HEK293 (cell line): ENCODE results near the gene NCOA3.

Experiments used
- CTCF ChIA-PET: fragments of 350-600 bp; formaldehyde crosslinking; extraction: SDS; loops from one replicate; lab custom pipeline; 2021; ENCODE audit warnings: antibody characterized with exemption; lab: Yijun Ruan, JAX
- POLR2A ChIA-PET: fragments of 300-600 bp; formaldehyde crosslinking; extraction: SDS; loops from one replicate; lab custom pipeline; 2020; ENCODE audit warnings: antibody characterized with exemption, inconsistent platforms; lab: Yijun Ruan, JAX
- H3K27ac ChIP-seq: fragments of 200-500 bp; sonication (Bioruptor generic); 2 replicates; pipeline ENCODE4 v1.5.1; 2014; ENCODE audit warnings: low read depth, low read length, control low read depth, inconsistent platforms; ENCODE audit errors: extremely low read depth
- H3K36me3 ChIP-seq, 2 experiments: fragments of 200-500 bp in 1 of 2; sonication (Bioruptor generic) in 1 of 2; 1 replicate in 1 of 2; 2 replicates in 1 of 2; pipeline ENCODE4 v1.5.1; 2014 to 2017; ENCODE audit warnings: inconsistent platforms in 2 of 2, low read length in 2 of 2; ENCODE audit not compliant: control insufficient read depth in 2 of 2, insufficient read depth in 1 of 2
- H3K4me1 ChIP-seq: fragments of 200-500 bp; sonication (Bioruptor generic); 2 replicates; pipeline ENCODE4 v1.5.1; 2014; ENCODE audit warnings: mild to moderate bottlenecking, low read length, inconsistent platforms; ENCODE audit not compliant: control insufficient read depth, insufficient read depth
- H3K4me3 ChIP-seq: 2 replicates; pipeline ENCODE4 v1.5.1; 2011; ENCODE audit warnings: low read depth, mild to moderate bottlenecking, control low read depth, low read length, moderate library complexity
- H3K9me3 ChIP-seq: fragments of 200-500 bp; sonication (Bioruptor generic); 2 replicates; pipeline ENCODE4 v1.5.1; 2014; ENCODE audit warnings: low read depth, low read length, inconsistent platforms; ENCODE audit not compliant: control insufficient read depth, insufficient read depth
- CTCF ChIP-seq: fragments of 450-650 bp; formaldehyde crosslinking; IDR thresholded peaks from 2 replicates; pipeline ENCODE4 v1.5.1; 2016; ENCODE audit warnings: missing biosample characterization, missing genetic modification characterization
- GLIS1 ChIP-seq: fragments of 450-650 bp; formaldehyde crosslinking; IDR thresholded peaks from 2 replicates; pipeline ENCODE4 v1.5.1; 2016; ENCODE audit warnings: missing biosample characterization, missing genetic modification characterization
- KLF1 ChIP-seq: fragments of 450-650 bp; formaldehyde crosslinking; IDR thresholded peaks from 2 replicates; pipeline ENCODE4 v1.5.1; 2016; ENCODE audit warnings: missing biosample characterization, missing genetic modification characterization
- MZF1 ChIP-seq: fragments of 450-650 bp; formaldehyde crosslinking; IDR thresholded peaks from 2 replicates; pipeline ENCODE4 v1.5.1; 2017; ENCODE audit warnings: missing biosample characterization, missing genetic modification characterization, borderline replicate concordance
- OVOL3 ChIP-seq: fragments of 450-650 bp; formaldehyde crosslinking; IDR thresholded peaks from 2 replicates; pipeline ENCODE4 v1.5.1; 2016; ENCODE audit warnings: missing biosample characterization, missing genetic modification characterization
- WT1 ChIP-seq: fragments of 450-650 bp; formaldehyde crosslinking; IDR thresholded peaks from 2 replicates; pipeline ENCODE4 v1.5.1; 2016; ENCODE audit warnings: missing biosample characterization, missing genetic modification characterization
- ZBTB6 ChIP-seq: fragments of 450-650 bp; formaldehyde crosslinking; IDR thresholded peaks from 2 replicates; pipeline ENCODE4 v1.5.1; 2017; ENCODE audit warnings: missing biosample characterization, missing genetic modification characterization
- ZEB2 ChIP-seq: fragments of 450-650 bp; formaldehyde crosslinking; IDR thresholded peaks from 2 replicates; pipeline ENCODE4 v1.5.1; 2016; ENCODE audit warnings: missing biosample characterization, missing genetic modification characterization
- ZIC2 ChIP-seq: fragments of 450-650 bp; formaldehyde crosslinking; IDR thresholded peaks from 2 replicates; pipeline ENCODE4 v1.5.1; 2016; ENCODE audit warnings: missing biosample characterization, missing genetic modification characterization
- ZNF140 ChIP-seq: fragments of 450-650 bp; formaldehyde crosslinking; IDR thresholded peaks from 2 replicates; pipeline ENCODE4 v1.5.1; 2016; ENCODE audit warnings: missing biosample characterization, missing genetic modification characterization
- ZNF2 ChIP-seq: fragments of 450-650 bp; formaldehyde crosslinking; IDR thresholded peaks from 2 replicates; pipeline ENCODE4 v1.5.1; 2016; ENCODE audit warnings: missing biosample characterization, missing genetic modification characterization
- ZNF274 ChIP-seq, 2 experiments: fragments of 200-500 bp in 1 of 2; fragments of 450-650 bp in 1 of 2; sonication (Bioruptor generic) in 1 of 2; formaldehyde crosslinking in 1 of 2; IDR thresholded peaks; 2 replicates each; pipeline versions ENCODE4 v1.5.1 to v1.6.1; 2014 to 2016; ENCODE audit warnings: borderline replicate concordance in 1 of 2, inconsistent platforms in 1 of 2, low read length in 1 of 2, missing biosample characterization in 1 of 2, missing genetic modification characterization in 1 of 2
- ZNF292 ChIP-seq: fragments of 450-650 bp; formaldehyde crosslinking; IDR thresholded peaks from 2 replicates; pipeline ENCODE4 v1.5.1; 2016; ENCODE audit warnings: low read depth, missing biosample characterization, missing genetic modification characterization, borderline replicate concordance
- ZNF341 ChIP-seq: fragments of 450-650 bp; formaldehyde crosslinking; IDR thresholded peaks from 2 replicates; pipeline ENCODE4; 2016; ENCODE audit warnings: low read depth, missing biosample characterization, missing genetic modification characterization
- ZNF37A ChIP-seq: fragments of 450-650 bp; IDR thresholded peaks from 2 replicates; pipeline ENCODE4 v1.5.1; 2018; ENCODE audit warnings: missing biosample characterization, missing genetic modification characterization
- ZNF488 ChIP-seq: fragments of 450-650 bp; formaldehyde crosslinking; IDR thresholded peaks from 2 replicates; pipeline ENCODE4 v1.5.1; 2016; ENCODE audit warnings: missing biosample characterization, missing genetic modification characterization
- ZNF521 ChIP-seq: fragments of 450-650 bp; formaldehyde crosslinking; IDR thresholded peaks from 2 replicates; pipeline ENCODE4 v1.5.1; 2017; ENCODE audit warnings: missing biosample characterization, mild to moderate bottlenecking, missing genetic modification characterization
- ZNF624 ChIP-seq: fragments of 450-650 bp; formaldehyde crosslinking; IDR thresholded peaks from 2 replicates; pipeline ENCODE4 v1.5.1; 2017; ENCODE audit warnings: missing biosample characterization, missing genetic modification characterization
- ZNF658 ChIP-seq: fragments of 450-650 bp; formaldehyde crosslinking; IDR thresholded peaks from 2 replicates; pipeline ENCODE4; 2016; ENCODE audit warnings: missing biosample characterization, missing genetic modification characterization
- ZSCAN18 ChIP-seq: fragments of 450-650 bp; formaldehyde crosslinking; IDR thresholded peaks from 2 replicates; pipeline ENCODE4 v1.5.1; 2016; ENCODE audit warnings: missing biosample characterization, missing genetic modification characterization
- ZSCAN30 ChIP-seq: fragments of 450-650 bp; IDR thresholded peaks from 2 replicates; pipeline ENCODE4 v1.5.1; 2018; ENCODE audit warnings: missing biosample characterization, mild to moderate bottlenecking, missing genetic modification characterization, moderate library complexity
- TF ChIP-seq, protein P1 (sequence below): fragments of 450-650 bp; formaldehyde crosslinking; IDR thresholded peaks from 2 replicates; pipeline ENCODE4 v1.5.1; 2016; ENCODE audit warnings: missing biosample characterization, missing genetic modification characterization

Gene NCOA3

GRCh38 chr20:47661714-47662113 is 160.0 kb downstream of the NCOA3 start:
- TF ChIP-seq ZNF658 (tag by site-specific recombination) (no peak), ZIC2 (tag by site-specific recombination) (no peak), ZNF624 (tag by site-specific recombination) (no peak), ZNF274 (IDR thresholded peaks at IDR 0.05; ENCODE audit: low read length) (no peak), ZNF274 (tag by site-specific recombination; IDR thresholded peaks at IDR 0.05; ENCODE audit: borderline replicate concordance) (no peak), OVOL3 (tag by site-specific recombination) (no peak), ZEB2 (tag by site-specific recombination) (no peak), ZSCAN18 (tag by site-specific recombination) (no peak), ZNF521 (tag by site-specific recombination) (no peak)
- TF ChIP-seq, protein P1, sequence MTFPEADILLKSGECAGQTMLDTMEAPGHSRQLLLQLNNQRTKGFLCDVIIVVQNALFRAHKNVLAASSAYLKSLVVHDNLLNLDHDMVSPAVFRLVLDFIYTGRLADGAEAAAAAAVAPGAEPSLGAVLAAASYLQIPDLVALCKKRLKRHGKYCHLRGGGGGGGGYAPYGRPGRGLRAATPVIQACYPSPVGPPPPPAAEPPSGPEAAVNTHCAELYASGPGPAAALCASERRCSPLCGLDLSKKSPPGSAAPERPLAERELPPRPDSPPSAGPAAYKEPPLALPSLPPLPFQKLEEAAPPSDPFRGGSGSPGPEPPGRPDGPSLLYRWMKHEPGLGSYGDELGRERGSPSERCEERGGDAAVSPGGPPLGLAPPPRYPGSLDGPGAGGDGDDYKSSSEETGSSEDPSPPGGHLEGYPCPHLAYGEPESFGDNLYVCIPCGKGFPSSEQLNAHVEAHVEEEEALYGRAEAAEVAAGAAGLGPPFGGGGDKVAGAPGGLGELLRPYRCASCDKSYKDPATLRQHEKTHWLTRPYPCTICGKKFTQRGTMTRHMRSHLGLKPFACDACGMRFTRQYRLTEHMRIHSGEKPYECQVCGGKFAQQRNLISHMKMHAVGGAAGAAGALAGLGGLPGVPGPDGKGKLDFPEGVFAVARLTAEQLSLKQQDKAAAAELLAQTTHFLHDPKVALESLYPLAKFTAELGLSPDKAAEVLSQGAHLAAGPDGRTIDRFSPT = no peak
- Histone ChIP-seq H3K9me3 (no peaks in the 10 kb centered on the region), H3K4me1 (no peaks in the 10 kb centered on the region), H3K36me3 (peaks cover 0 to 76% of the 10 kb centered on the region in 2 experiments; a peak in 1 of 3 replicates), H3K4me3 (no peak overlapping the region), H3K27ac (no peak overlapping the region)
- ChIA-PET CTCF (interaction anchor here (0.6 to 5.1 kb wide), 6 partner anchors 9 to 1240 kb away, joined by 3 to 42 read pairs (median 4); no protein-coding TSS in a partner anchor), POLR2A (no interaction called here)

DNA sequence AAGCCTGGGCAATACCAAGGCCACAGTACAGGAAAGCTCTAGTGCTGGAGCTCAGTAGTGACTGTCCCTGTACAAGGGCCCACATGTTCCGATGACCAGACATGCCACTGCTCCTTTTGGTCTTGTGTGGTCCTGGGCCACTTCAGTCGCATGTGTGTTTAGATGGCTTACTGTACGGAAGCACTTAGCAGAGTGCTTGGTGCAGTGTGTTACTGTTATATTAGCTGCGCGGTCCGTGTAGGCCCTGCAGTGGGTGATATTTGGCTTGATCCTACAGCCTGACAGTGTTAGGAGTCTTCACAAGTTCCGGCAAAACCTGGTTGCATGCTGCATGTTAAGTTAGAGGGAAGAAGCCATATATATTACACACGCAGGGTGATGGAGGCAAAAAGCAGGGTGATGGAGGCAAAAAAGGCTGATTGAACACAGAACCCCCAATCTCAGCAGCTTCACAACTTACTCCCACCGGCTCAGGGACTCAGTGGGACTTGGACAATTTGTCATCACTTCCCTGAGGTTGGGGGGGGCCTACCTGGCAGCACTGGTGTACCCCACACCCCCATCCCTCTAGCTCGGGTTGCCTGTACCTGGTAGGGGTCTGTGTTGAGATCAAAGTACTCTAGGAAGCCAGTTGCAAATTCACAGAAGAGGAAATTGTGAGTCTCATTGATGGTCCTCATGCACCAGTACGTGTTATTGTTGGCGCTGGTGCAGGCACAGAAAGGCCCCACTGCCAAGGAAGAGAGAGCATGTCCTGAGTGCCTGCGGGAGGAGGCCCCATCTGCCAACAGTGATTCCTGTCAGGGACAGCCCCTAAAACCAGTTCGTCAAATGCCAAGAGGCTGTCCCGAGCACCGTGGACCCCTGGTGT is 161.0 kb downstream of the NCOA3 start:
- no peaks in the 10 kb centered on the region for H3K9me3 ChIP-seq
- no peak overlapping the region for H3K4me3 ChIP-seq
- no peak overlapping the region for H3K27ac ChIP-seq
- no peaks in the 10 kb centered on the region for H3K4me1 ChIP-seq
- CTCF ChIA-PET = interaction anchor here (0.6 to 5.1 kb wide), 11 partner anchors 10 to 1214 kb away, joined by 3 to 42 read pairs (median 4); no protein-coding TSS in a partner anchor
- peaks cover 0 to 66% of the 10 kb centered on the region in 2 experiments; a peak in 1 of 3 replicates for H3K36me3 ChIP-seq
- POLR2A ChIA-PET = no interaction called here
- TF ChIP-seq MZF1 (tag by site-specific recombination) (no peak), ZBTB6 (tag by site-specific recombination) (no peak), ZNF292 (tag by site-specific recombination) (no peak), ZNF341 (tag by site-specific recombination) (no peak), KLF1 (tag by site-specific recombination) (no peak), ZNF274 (IDR thresholded peaks at IDR 0.05; ENCODE audit: low read length) (no peak), ZNF274 (tag by site-specific recombination; IDR thresholded peaks at IDR 0.05; ENCODE audit: borderline replicate concordance) (no peak), ZNF488 (no peak), ZNF37A (tag by site-specific recombination) (no peak), CTCF (tag by site-specific recombination) (no peak), WT1 (no peak), ZNF2 (tag by site-specific recombination) (no peak), ZNF140 (tag by site-specific recombination) (no peak), GLIS1 (tag by site-specific recombination) (no peak), ZSCAN30 (tag by site-specific recombination) (no peak)
